Lung (tissue), 12 donors: ENCODE data around the gene ADD3. TPM values are rescaled to one million over a fixed set of nuclear protein-coding genes. Genes with fewer than 3 reads are reported as not detected.

Experiments
- ATAC-seq: fragments of 200-7000 bp; cut with Tn5 transposase; one replicate; pipeline ENCODE4 v1.9.1; 2020; ENCODE audit warnings: moderate number of reproducible peaks; ENCODE audit not compliant: insufficient read depth, low FRiP score
- DNase-seq, 3 donors: peaks; one replicate each; pipeline ENCODE4 v3.0.0-alpha.2; 2013 to 2017
- H3K27ac ChIP-seq, 2 donors: one replicate each; pipeline ENCODE4 v1.5.1; 2013; ENCODE audit warnings: mild to moderate bottlenecking in 2 of 2, moderate library complexity in 2 of 2, control low read depth in 1 of 2, inconsistent platforms in 1 of 2, low read depth in 1 of 2, low read length in 1 of 2
- H3K27me3 ChIP-seq, 3 donors: one replicate each; pipeline ENCODE4 v1.5.1; 2013; ENCODE audit warnings: low read length in 2 of 3; ENCODE audit not compliant: control insufficient read depth in 3 of 3, insufficient read depth in 3 of 3
- H3K36me3 ChIP-seq, 4 donors: one replicate each; pipeline ENCODE4 v1.5.1; 2013; ENCODE audit warnings: low read length in 4 of 4, mild to moderate bottlenecking in 1 of 4, moderate library complexity in 1 of 4; ENCODE audit not compliant: control insufficient read depth in 4 of 4, insufficient read depth in 4 of 4
- H3K4me1 ChIP-seq, 5 donors: one replicate each; pipeline ENCODE4 v1.5.1; 2013; ENCODE audit warnings: low read length in 5 of 5, mild to moderate bottlenecking in 2 of 5, moderate library complexity in 1 of 5; ENCODE audit not compliant: control insufficient read depth in 5 of 5, insufficient read depth in 5 of 5
- H3K4me3 ChIP-seq: one replicate; pipeline ENCODE4 v1.5.1; 2013; ENCODE audit warnings: mild to moderate bottlenecking, control low read depth, moderate library complexity
- H3K9ac ChIP-seq, 2 donors: one replicate each; pipeline ENCODE4 v1.5.1; 2013; ENCODE audit warnings: low read length in 2 of 2, control low read depth in 1 of 2; ENCODE audit not compliant: insufficient read depth in 1 of 2
- H3K9me3 ChIP-seq, 4 donors: one replicate each; pipeline ENCODE4 v1.5.1; 2013; ENCODE audit warnings: low read length in 3 of 4, mild to moderate bottlenecking in 1 of 4, moderate library complexity in 1 of 4; ENCODE audit not compliant: control insufficient read depth in 4 of 4, insufficient read depth in 3 of 4
- CTCF ChIP-seq: IDR thresholded peaks from 2 replicates; pipeline ENCODE4 v1.5.1; 2012; ENCODE audit warnings: mild to moderate bottlenecking; ENCODE audit errors: control extremely low read depth, extremely low read depth
- WGBS, 2 donors: extraction: QIAGEN DNeasy Blood & Tissue Kit; methylation state at CpG; one replicate each; pipeline ENCODE4 v1.1.7; 2013; 5-methylcytosine and 5-hydroxymethylcytosine counted together
- polyA plus RNA-seq, 2 donors: library from polyadenylated mRNA; stranded (reverse); fragments of 200-250 nt; gene quantifications; one replicate each; pipeline ENCODE4 v1.2.1, GENCODE V29; 2013
- total RNA-seq, 2 donors: library from RNA; depleted of rRNA in 1 of 2; stranded (reverse); fragments of >200 nt in 1 of 2; gene quantifications; one replicate each; pipeline ENCODE4 v1.2.1, GENCODE V29; 2014 to 2021
- donor health status: control.
- donor health status: control.
- donor health status: Bipolar disorder and iron deficiency.
- donor health status: healthy.
- donor health status: DM: yes; HTN: yes; CAD: no.

ADD3 gene
- total and polyA plus RNA-seq, 4 donors, result 22.0 to 289 (median 56.1) TPM

DNA sequence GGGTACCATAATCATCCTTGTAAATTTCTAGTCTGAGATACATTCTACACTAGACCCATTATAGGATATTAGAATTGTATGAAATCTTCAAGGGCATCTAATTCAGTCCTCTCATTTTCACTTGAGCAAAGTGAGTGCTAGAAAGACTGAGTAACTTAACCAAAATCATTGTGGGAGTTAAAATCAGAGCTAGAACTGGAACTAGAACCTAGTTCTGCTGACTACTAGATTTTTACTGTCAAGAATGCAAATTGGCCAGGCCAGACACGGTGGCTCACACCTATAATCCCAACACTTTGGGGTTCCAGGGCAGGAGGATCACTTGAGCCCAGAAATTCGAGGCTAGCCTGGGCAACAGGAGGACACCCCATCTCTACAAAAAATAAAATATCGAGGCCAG lies 53.9 kb downstream of the ADD3 start:
- WGBS, 2 donors, result 89 to 97% methylated on average over 3 of the region's 3 CpGs
- peaks cover 2 to 52% (median 31%) of the 10 kb centered on the region in 5 donors for H3K4me1 ChIP-seq
- no peaks in the 10 kb centered on the region for H3K27me3 ChIP-seq
- no peak overlapping the region for H3K27ac ChIP-seq
- H3K4me3 ChIP-seq, result no peak overlapping the region
- no peak for TF ChIP-seq CTCF
- H3K36me3 ChIP-seq, result no peaks in the 10 kb centered on the region
- no peaks in the 10 kb centered on the region for H3K9me3 ChIP-seq
- ATAC-seq (no peak), DNase-seq (no peak)
- no peak overlapping the region for H3K9ac ChIP-seq

- Histone ChIP-seq H3K4me3 (no peak overlapping the region), H3K9ac (no peak overlapping the region), H3K4me1 (peaks cover 7 to 34% (median 21%) of the 10 kb centered on the region in 5 donors), H3K27ac (no peak overlapping the region), H3K9me3 (no peaks in the 10 kb centered on the region), H3K36me3 (no peaks in the 10 kb centered on the region), H3K27me3 (no peaks in the 10 kb centered on the region)
- DNase-seq, result no peak
- 98 to 100% methylated on average over 2 of the region's 2 CpGs for WGBS, 2 donors
- no peak for ATAC-seq
- TF ChIP-seq CTCF, result no peak
Observed at GRCh38 chr10:110065269-110065668, 57.5 kb downstream of the ADD3 start.

- DNase-seq (no peak), ATAC-seq (no peak)
- Histone ChIP-seq H3K9me3 (no peaks in the 10 kb centered on the region), H3K9ac (no peak overlapping the region), H3K27me3 (no peaks in the 10 kb centered on the region), H3K27ac (peak overlapping the region; percentile 47 to 82), H3K4me1 (peaks cover 7 to 22% (median 11%) of the 10 kb centered on the region in 5 donors), H3K36me3 (no peaks in the 10 kb centered on the region), H3K4me3 (no peak overlapping the region)
- no peak for TF ChIP-seq CTCF
- 12 to 16% methylated on average over 5 of the region's 5 CpGs for WGBS, 2 donors
Observed at GRCh38 chr10:110067960-110068770, 60.4 kb downstream of the ADD3 start.
